GM12878 (cell line): ENCODE measurements around the gene NCOA6. TPM values are rescaled to one million over a fixed set of nuclear protein-coding genes. Genes with fewer than 3 reads are reported as not detected.

Experiments used
- ATAC-seq: fragments of 200-7000 bp; cut with Tn5 transposase; 3 replicates; pipeline ENCODE4 v1.9.1; 2020; ENCODE audit warnings: mild to moderate bottlenecking, moderate library complexity
- BruUV-seq: library from RNA; stranded (reverse); fragments of 400-500 nt; replicated peaks from 2 replicates; lab custom pipeline; 2021; lab: Mats Ljungman, UMichigan
- CTCF ChIA-PET: fragments of 300-600 bp; sonication (Branson Sonifier 250); formaldehyde crosslinking; extraction: SDS; loops from one replicate; lab custom pipeline; 2021; ENCODE audit warnings: inconsistent platforms; lab: Yijun Ruan, JAX
- POLR2A ChIA-PET: fragments of 350-600 bp; formaldehyde crosslinking; extraction: SDS; loops from one replicate; lab custom pipeline; 2021; ENCODE audit warnings: inconsistent platforms; lab: Charles Lee
- RAD21 ChIA-PET: fragments of 300-600 bp; sonication (Branson Sonifier 250); formaldehyde crosslinking; loops from one replicate; lab custom pipeline; 2023; ENCODE audit warnings: antibody characterized with exemption; ENCODE audit not compliant: unreplicated experiment; lab: Charles Lee
- SMC1A ChIA-PET: fragments of 300-600 bp; sonication (Branson Sonifier 250); formaldehyde crosslinking; loops from one replicate; lab custom pipeline; 2023; ENCODE audit not compliant: unreplicated experiment, uncharacterized antibody; lab: Charles Lee
- DNase-seq: peaks from one replicate; pipeline ENCODE4 v3.0.0-alpha.2; 2011; ENCODE audit warnings: low read depth, low spot score
- FAIRE-seq: peaks from 3 replicates; lab custom pipeline; 2011; peaks lifted over from hg19 to GRCh38; lab: Jason Lieb, UNC
- H2AFZ ChIP-seq: 2 replicates; pipeline ENCODE4 v1.6.0; 2011; ENCODE audit warnings: low read depth, low read length, control low read depth; ENCODE audit not compliant: control insufficient read depth
- H3K27ac ChIP-seq: 2 replicates; pipeline ENCODE4 v1.5.1; 2011; ENCODE audit warnings: control low read depth; ENCODE audit not compliant: control insufficient read depth, insufficient read depth
- H3K27me3 ChIP-seq, 2 experiments: replicated peaks in 1 of 2; 2 replicates each; pipeline versions ENCODE4 v1.6.0 to v1.6.1; 2011; ENCODE audit warnings: low read length in 1 of 2; ENCODE audit not compliant: control insufficient read depth in 2 of 2, insufficient read depth in 2 of 2
- H3K36me3 ChIP-seq, 2 experiments: 2 replicates each; pipeline ENCODE4 v1.5.1; 2011; ENCODE audit warnings: low read length in 1 of 2; ENCODE audit not compliant: control insufficient read depth in 2 of 2, insufficient read depth in 2 of 2
- H3K4me1 ChIP-seq: 2 replicates; pipeline ENCODE4 v1.6.1; 2011; ENCODE audit warnings: mild to moderate bottlenecking, low read length, moderate library complexity, mixed read lengths; ENCODE audit not compliant: control insufficient read depth, insufficient read depth
- H3K4me2 ChIP-seq: 2 replicates; pipeline ENCODE4 v1.6.0; 2011; ENCODE audit warnings: control low read depth; ENCODE audit not compliant: control insufficient read depth, insufficient read depth
- H3K4me3 ChIP-seq: fragments of 200-600 bp; sonication (generic); 2 replicates; pipeline ENCODE4 v1.5.1; 2016
- H3K79me2 ChIP-seq: 2 replicates; pipeline ENCODE4 v1.6.0; 2011; ENCODE audit warnings: low read length; ENCODE audit not compliant: control insufficient read depth, insufficient read depth
- H3K9ac ChIP-seq: 2 replicates; pipeline ENCODE4 v1.8.0; 2011; ENCODE audit warnings: low read length, control low read depth, mixed read lengths; ENCODE audit not compliant: control insufficient read depth, insufficient read depth
- H3K9me3 ChIP-seq: replicated peaks from 3 replicates; pipeline ENCODE4 v1.5.1; 2011; ENCODE audit warnings: mild to moderate bottlenecking, low read length; ENCODE audit not compliant: control insufficient read depth, insufficient read depth
- H4K20me1 ChIP-seq: 2 replicates; pipeline ENCODE4 v1.6.0; 2011; ENCODE audit not compliant: control insufficient read depth, insufficient read depth
- ATF3 ChIP-seq: IDR thresholded peaks from 2 replicates; pipeline ENCODE4 v1.6.1; 2011; ENCODE audit warnings: low read depth, mild to moderate bottlenecking, low read length, moderate library complexity, borderline replicate concordance; ENCODE audit errors: extremely low read depth
- BMI1 ChIP-seq: fragments of 450-650 bp; IDR thresholded peaks from 2 replicates; pipeline ENCODE4 v1.6.1; 2016; ENCODE audit warnings: mild to moderate bottlenecking, moderate library complexity, borderline replicate concordance
- CTCF ChIP-seq, 3 experiments: IDR thresholded peaks in 2 of 3; conservative IDR thresholded peaks in 1 of 3; 2 replicates each; pipeline ENCODE4 v1.5.1; 2011; ENCODE audit warnings: low read depth in 3 of 3, low read length in 3 of 3, mild to moderate bottlenecking in 3 of 3, control low read depth in 2 of 3, moderate library complexity in 2 of 3, inconsistent platforms in 1 of 3, mixed read lengths in 1 of 3; ENCODE audit not compliant: control insufficient read depth in 2 of 3, insufficient read depth in 1 of 3; ENCODE audit errors: extremely low read depth in 1 of 3
- CUX1 ChIP-seq: IDR thresholded peaks from 2 replicates; pipeline ENCODE4 v1.6.1; 2012; ENCODE audit warnings: improper control_type of control experiment, low read depth, low read length; ENCODE audit not compliant: insufficient replicate concordance
- MTA3 ChIP-seq: IDR thresholded peaks from 2 replicates; pipeline ENCODE4 v1.6.1; 2012; ENCODE audit warnings: low read length, inconsistent platforms, borderline replicate concordance
- POLR2AphosphoS5 ChIP-seq: IDR thresholded peaks from 2 replicates; pipeline ENCODE4 v1.6.1; 2011; ENCODE audit warnings: mild to moderate bottlenecking, low read length, inconsistent platforms
- RELB ChIP-seq: fragments of 450-650 bp; IDR thresholded peaks from 2 replicates; pipeline ENCODE4 v1.6.1; 2017; ENCODE audit warnings: low read depth, mild to moderate bottlenecking, moderate library complexity
- SMC3 ChIP-seq: IDR thresholded peaks from 2 replicates; pipeline ENCODE4 v1.6.1; 2011; ENCODE audit warnings: low read length, improper control_type of control experiment, borderline replicate concordance
- SP1 ChIP-seq: IDR thresholded peaks from one replicate; pipeline ENCODE4 v1.6.1; 2011; ENCODE audit warnings: low read depth, low read length
- TARDBP ChIP-seq: IDR thresholded peaks from 2 replicates; pipeline ENCODE4 v1.6.1; 2016; ENCODE audit warnings: borderline replicate concordance
- YY1 ChIP-seq: IDR thresholded peaks from 2 replicates; pipeline ENCODE4 v1.6.1; 2011; ENCODE audit warnings: low read depth, mild to moderate bottlenecking, low read length
- ZBED1 ChIP-seq: IDR thresholded peaks from 2 replicates; pipeline ENCODE4 v1.6.1; 2016; ENCODE audit warnings: borderline replicate concordance
- WGBS: methylation state at CpG from one replicate; pipeline ENCODE4 v1.1.6; 2016; ENCODE audit warnings: low lambda C conversion rate; ENCODE audit not compliant: insufficient replicate concordance, insufficient coverage; ENCODE audit errors: missing lambda C conversion rate; 5-methylcytosine and 5-hydroxymethylcytosine counted together
- in situ Hi-C: fragments of 300-500 bp; cut with MboI; formaldehyde crosslinking; loops from 9 replicates; pipeline ENCODE4 v1.14.3; 2018; ENCODE audit warnings: mixed read lengths
- intact Hi-C: fragments of 100-400 bp; cut with micrococcal nuclease; formaldehyde crosslinking; loops from one replicate; pipeline ENCODE4 v1.14.2; 2022; ENCODE audit not compliant: unreplicated experiment
- polyA plus RNA-seq, 11 experiments: library from polyadenylated mRNA; depleted of rRNA in 4 of 11; unstranded in 6 of 11; stranded (reverse) in 5 of 11; fragments of >200 nt; fragmentation: Nextera tagmentation in 4 of 11; fragmentation: Illumina TruSeq in 1 of 11; extraction: Ambion mirVana in 4 of 11; extraction: Trizol in 1 of 11; gene quantifications; 1 replicate in 1 of 11; 2 replicates in 10 of 11; pipeline versions ENCODE4 v1.2.1 to v1.2.3, GENCODE V29; 2011 to 2016; ENCODE audit warnings: inconsistent platforms in 2 of 11, missing spikeins in 2 of 11, low read depth in 1 of 11
- total RNA-seq, 4 experiments: library from RNA; depleted of rRNA in 3 of 4; stranded (reverse); fragments of >200 nt in 3 of 4; fragmentation: Illumina TruSeq in 1 of 4; extraction: Trizol in 1 of 4; gene quantifications; 2 replicates each; pipeline versions ENCODE4 v1.2.1 to v1.2.3, GENCODE V29; 2013 to 2021

The NCOA6 gene
- total and polyA plus RNA-seq, 10 of the 15 experiments (the other 5 are each of a cell fraction or from before 2014, with no cell fraction given) = 6.1 to 20.6 (median 12.6) TPM

GRCh38 chr20:34849778-34850177, 24.3 kb upstream of the NCOA6 start:
- SMC1A ChIA-PET = no interaction called here
- no peak overlapping the region for H3K27ac ChIP-seq
- no peak for TF ChIP-seq CTCF (IDR thresholded peaks at IDR 0.05 in 2 of 3, conservative IDR thresholded peaks at IDR 0.05 in 1 of 3; ENCODE audit: control insufficient read depth in 2 of 3, extremely low read depth in 1 of 3, insufficient read depth in 1 of 3, low read depth in 3 of 3, low read length in 3 of 3)
- no peak for TF ChIP-seq CUX1
- TF ChIP-seq ZBED1 = no peak
- TF ChIP-seq BMI1 = no peak
- no peak for TF ChIP-seq SMC3
- no peak for TF ChIP-seq ATF3
- no peak for TF ChIP-seq MTA3
- no peak for TF ChIP-seq SP1
- no peak for TF ChIP-seq POLR2AphosphoS5
- no peak for TF ChIP-seq RELB
- no peak for TF ChIP-seq TARDBP
- TF ChIP-seq YY1 = no peak
- TF ChIP-seq, all 136 proteins: peak for 0
- Histone ChIP-seq H3K79me2 (no peaks in the 10 kb centered on the region), H3K4me3 (no peak overlapping the region), H2AFZ (no peak overlapping the region), H3K9me3 (no peaks in the 10 kb centered on the region), H3K36me3 (no peaks in the 10 kb centered on the region), H3K27me3 (no peaks in the 10 kb centered on the region), H3K4me1 (no peaks in the 10 kb centered on the region), H3K4me2 (no peak overlapping the region), H3K9ac (no peak overlapping the region), H4K20me1 (no peaks in the 10 kb centered on the region)
- CTCF ChIA-PET = no interaction called here
- WGBS = 67% methylated on average over 9 of the region's 9 CpGs
- intact Hi-C loops (no loop called here), in situ Hi-C loops (loop anchor here (25.0 kb wide), 1 partner anchor 413 kb away; no protein-coding TSS in a partner anchor)
- FAIRE-seq (no peak), DNase-seq (no peak), ATAC-seq (no peak)
- no TSS peak for BruUV-seq
- POLR2A ChIA-PET = no interaction called here
- RAD21 ChIA-PET = no interaction called here
